ENCODE results near the gene ATRAID. TPM values are rescaled to one million over a fixed set of nuclear protein-coding genes. Genes with fewer than 3 reads are reported as not detected.

Gene ATRAID
- total RNA-seq, 4 donors from 2014 or later: 107 to 210 (median 124) TPM

- no peak for TF ChIP-seq CTCF (IDR thresholded peaks at IDR 0.05)
- no peak for TF ChIP-seq EP300 (IDR thresholded peaks at IDR 0.05)
- TF ChIP-seq POLR2A (IDR thresholded peaks at IDR 0.05): no peak
- Histone ChIP-seq H3K27me3 (peaks cover 0 to 91% of the 10 kb centered on the region in 2 donors), H3K4me3 (peak overlapping the region in 3 of 4 donors; percentile 15 to 55 (median 16)), H3K36me3 (no peaks in the 10 kb centered on the region), H3K27ac (no peak overlapping the region), H3K9me3 (no peaks in the 10 kb centered on the region), H3K4me1 (peaks cover 0 to 40% (median 25%) of the 10 kb centered on the region in 4 donors)
- no peak for DNase-seq (ENCODE audit: low spot score in 2 of 2)
- WGBS, 2 donors: 0 to 1% methylated on average over 26 to 34 of the region's 38 CpGs
Measured at GRCh38 chr2:27264253-27264752, 52.5 kb downstream of the ATRAID start.

GRCh38 chr2:27264753-27265535, 53.1 kb downstream of the ATRAID start:
- H3K27me3 ChIP-seq: peaks cover 0 to 90% of the 10 kb centered on the region in 2 donors
- H3K4me3 ChIP-seq: peak overlapping the region in 3 of 4 donors; percentile 15 to 55 (median 16)
- no peak for DNase-seq (ENCODE audit: low spot score in 2 of 2)
- no peaks in the 10 kb centered on the region for H3K9me3 ChIP-seq
- WGBS, 2 donors: 6 to 14% methylated on average over 20 to 51 of the region's 56 CpGs
- H3K27ac ChIP-seq: no peak overlapping the region
- no peaks in the 10 kb centered on the region for H3K36me3 ChIP-seq
- TF ChIP-seq POLR2A (IDR thresholded peaks at IDR 0.05) (no peak), CTCF (IDR thresholded peaks at IDR 0.05) (peak in 4 of 5 experiments; percentile 27 to 48 (median 34))
- peaks cover 0 to 40% (median 25%) of the 10 kb centered on the region in 4 donors for H3K4me1 ChIP-seq

GRCh38 chr2:27265536-27265870, 53.7 kb downstream of the ATRAID start:
- no peak for DNase-seq (ENCODE audit: low spot score in 2 of 2)
- H3K4me3 ChIP-seq: no peak overlapping the region
- H3K4me1 ChIP-seq: peaks cover 0 to 40% (median 25%) of the 10 kb centered on the region in 4 donors
- H3K36me3 ChIP-seq: no peaks in the 10 kb centered on the region
- H3K27ac ChIP-seq: no peak overlapping the region
- no peaks in the 10 kb centered on the region for H3K9me3 ChIP-seq
- TF ChIP-seq POLR2A (IDR thresholded peaks at IDR 0.05): no peak
- no peak for TF ChIP-seq CTCF (IDR thresholded peaks at IDR 0.05)
- no peak for TF ChIP-seq EP300 (IDR thresholded peaks at IDR 0.05)
- H3K27me3 ChIP-seq: peaks cover 0 to 84% of the 10 kb centered on the region in 2 donors

Other genes starting within 250 kb of the ATRAID start
- 10 to 100 TPM; 16.6 to 26.4 (median 19.7) TPM for gene MAPRE3, start 241.4 kb upstream of the ATRAID start, total RNA-seq
- gene TMEM214, start 179.1 kb upstream of the ATRAID start, total RNA-seq: 10 to 100 TPM; 45.7 to 71.4 (median 53.4) TPM
- gene AGBL5, start 160.4 kb upstream of the ATRAID start, total RNA-seq: 10 to 100 TPM; 12.1 to 14.4 (median 14.3) TPM
- gene OST4, start 140.4 kb upstream of the ATRAID start, total RNA-seq: 100 to 1,000 TPM; 111 to 217 (median 166) TPM
- gene EMILIN1, start 133.4 kb upstream of the ATRAID start, total RNA-seq: 10 to 100 TPM; 56.6 to 95.1 (median 70.1) TPM
- gene KHK, start 125.3 kb upstream of the ATRAID start, total RNA-seq: 10 to 100 TPM in 2 of 4 donors, 1 to 10 TPM in 2; 5.1 to 12.2 (median 9.1) TPM
- gene CGREF1, start 92.9 kb upstream of the ATRAID start, total RNA-seq: 10 to 100 TPM in 1 of 4 donors, 1 to 10 TPM in 3; 2.8 to 15.9 (median 8.4) TPM
- gene ABHD1, start 88.2 kb upstream of the ATRAID start, total RNA-seq: under 1 TPM in 3 of 4 donors, not detected in 1; 0.42 to 0.78 (median 0.44) TPM
- 100 to 1,000 TPM in 1 of 4 donors, 10 to 100 TPM in 3; 54.4 to 114 (median 80.1) TPM for gene PREB, start 77.4 kb upstream of the ATRAID start, total RNA-seq
- gene PRR30, start 72.6 kb upstream of the ATRAID start, total RNA-seq: not detected
- gene TCF23, start 63.0 kb upstream of the ATRAID start, total RNA-seq: not detected
- 10 to 100 TPM; 19.0 to 50.0 (median 41.5) TPM for gene SLC5A6, start 227 bp downstream of the ATRAID start, total RNA-seq
- 10 to 100 TPM; 18.6 to 69.6 (median 32.9) TPM for gene CAD, start 5.3 kb downstream of the ATRAID start, total RNA-seq
- gene SLC30A3, start 51.0 kb downstream of the ATRAID start, total RNA-seq: under 1 TPM in 1 of 4 donors, not detected in 3; 0.44 TPM
- 1 to 10 TPM in 1 of 4 donors, not detected in 3; 2.5 TPM for gene DNAJC5G, start 63.4 kb downstream of the ATRAID start, total RNA-seq
- 1 to 10 TPM in 2 of 4 donors, under 1 TPM in 2; 0.21 to 2.7 (median 1.3) TPM for gene TRIM54, start 70.4 kb downstream of the ATRAID start, total RNA-seq
- 10 to 100 TPM; 14.9 to 24.0 (median 16.8) TPM for gene UCN, start 96.4 kb downstream of the ATRAID start, total RNA-seq
- 100 to 1,000 TPM in 1 of 4 donors, 10 to 100 TPM in 3; 68.4 to 105 (median 87.3) TPM for gene MPV17, start 111.1 kb downstream of the ATRAID start, total RNA-seq
- 10 to 100 TPM; 38.9 to 54.0 (median 46.0) TPM for gene GTF3C2, start 144.7 kb downstream of the ATRAID start, total RNA-seq
- gene EIF2B4, start 158.3 kb downstream of the ATRAID start, total RNA-seq: 10 to 100 TPM; 43.3 to 69.0 (median 59.8) TPM
- gene SNX17, start 158.6 kb downstream of the ATRAID start, total RNA-seq: 10 to 100 TPM; 71.6 to 97.7 (median 90.8) TPM
- gene ZNF513, start 168.7 kb downstream of the ATRAID start, total RNA-seq: 10 to 100 TPM; 12.9 to 16.8 (median 14.4) TPM
- gene PPM1G, start 197.6 kb downstream of the ATRAID start, total RNA-seq: 10 to 100 TPM; 33.7 to 53.6 (median 47.9) TPM
- gene NRBP1, start 216.6 kb downstream of the ATRAID start, total RNA-seq: 10 to 100 TPM; 43.7 to 62.5 (median 56.7) TPM
- 10 to 100 TPM in 1 of 4 donors, 1 to 10 TPM in 1, not detected in 2; 3.6 to 18.1 TPM for gene KRTCAP3, start 230.3 kb downstream of the ATRAID start, total RNA-seq